SIG-M5 (cell line): Measurements from ENCODE around the gene DDX19B.
A peak's percentile ranks its signal among the peaks of the same experiment; 100 is the strongest.
"Not testable (repeated sequence)": the region's sequence is repeated elsewhere in the genome, so short reads cannot be mapped to it uniquely, and the experiment has no call there.

ENCODE experiments used
- DNase-seq: peaks from one replicate; lab custom pipeline; 2025; lab: John Stamatoyannopoulos, UW

DDX19B gene

DNA sequence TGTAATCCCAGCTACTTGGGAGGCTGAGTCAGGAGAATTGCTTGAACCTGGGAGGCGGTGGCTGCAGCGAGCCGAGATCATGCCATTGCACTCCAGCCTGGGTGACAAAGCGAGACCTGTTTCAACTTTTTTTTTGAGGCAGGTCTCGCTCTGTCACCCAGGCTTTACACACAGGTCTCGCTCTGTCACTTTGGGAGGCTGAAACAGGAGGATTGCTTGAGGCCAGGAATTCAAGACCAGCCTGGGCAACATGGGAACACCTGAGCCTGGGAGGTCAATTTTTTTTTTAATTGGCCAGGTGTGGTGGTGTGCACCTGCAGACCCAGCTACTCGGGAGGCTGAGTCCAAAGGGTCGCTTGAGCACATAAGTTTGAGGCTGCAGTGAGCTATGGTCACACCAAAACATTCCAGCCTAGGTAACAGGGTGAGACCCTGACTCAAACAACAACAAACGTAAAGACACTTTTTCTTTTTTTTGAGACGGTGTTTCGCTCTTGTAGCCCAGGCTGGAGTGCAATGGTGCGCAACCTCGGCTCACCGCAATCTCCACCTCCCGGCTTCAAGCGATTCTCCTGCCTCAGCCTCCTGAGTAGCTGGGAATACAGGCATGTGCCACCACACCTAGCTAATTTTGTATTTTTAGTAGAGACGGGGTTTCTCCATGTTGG is 11.5 kb upstream of the DDX19B start:
- DNase-seq: not testable (repeated sequence)

DNA sequence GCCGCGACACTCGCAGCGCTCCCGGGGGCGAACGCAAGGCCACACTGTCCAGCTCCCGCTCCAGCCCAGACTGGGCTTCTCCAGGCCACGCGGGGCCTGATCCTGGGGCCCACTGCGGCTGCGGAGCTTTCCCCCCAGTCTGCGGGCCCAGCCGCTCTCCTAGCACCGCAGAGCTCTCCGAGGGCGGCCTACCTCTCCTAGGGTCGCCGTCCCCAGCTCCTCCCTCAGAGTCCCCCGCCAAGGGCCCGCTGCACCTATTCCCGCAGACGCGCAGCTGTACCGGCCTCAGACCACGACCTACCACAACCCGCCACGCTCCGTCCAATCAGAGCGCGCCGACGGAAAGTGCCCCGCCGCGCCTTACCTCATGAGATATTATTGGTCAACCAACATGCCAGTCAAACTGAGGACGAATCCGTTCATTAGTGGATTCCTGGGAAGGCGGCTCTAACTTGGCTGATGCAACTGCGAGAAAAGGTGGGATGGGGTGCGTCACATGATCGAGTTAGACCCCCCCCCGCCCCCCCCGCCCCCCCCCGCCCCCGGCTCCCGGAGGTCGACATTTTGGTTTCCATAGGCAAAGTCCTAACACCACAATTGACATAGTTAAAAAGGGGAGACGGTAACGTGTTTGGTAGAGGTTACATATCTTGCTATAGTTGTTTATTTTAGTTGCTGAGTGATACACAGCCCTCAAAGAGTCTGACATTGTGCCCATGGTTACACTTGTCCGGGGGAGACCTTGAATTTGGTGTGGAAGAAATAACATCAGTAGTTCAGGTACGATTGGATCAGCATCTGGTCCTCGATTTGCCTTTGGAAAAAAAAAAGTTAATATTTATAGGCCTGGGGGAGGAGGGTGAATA is 9.5 kb upstream of the DDX19B start, which contains the start of gene AARS1:
Gene AARS1 (minus strand): TSS at position 278 of the 866 bp plus-strand sequence. CDS start 6,743 bp downstream, outside the sequence.
- DNase-seq: peak; percentile 86

DNA sequence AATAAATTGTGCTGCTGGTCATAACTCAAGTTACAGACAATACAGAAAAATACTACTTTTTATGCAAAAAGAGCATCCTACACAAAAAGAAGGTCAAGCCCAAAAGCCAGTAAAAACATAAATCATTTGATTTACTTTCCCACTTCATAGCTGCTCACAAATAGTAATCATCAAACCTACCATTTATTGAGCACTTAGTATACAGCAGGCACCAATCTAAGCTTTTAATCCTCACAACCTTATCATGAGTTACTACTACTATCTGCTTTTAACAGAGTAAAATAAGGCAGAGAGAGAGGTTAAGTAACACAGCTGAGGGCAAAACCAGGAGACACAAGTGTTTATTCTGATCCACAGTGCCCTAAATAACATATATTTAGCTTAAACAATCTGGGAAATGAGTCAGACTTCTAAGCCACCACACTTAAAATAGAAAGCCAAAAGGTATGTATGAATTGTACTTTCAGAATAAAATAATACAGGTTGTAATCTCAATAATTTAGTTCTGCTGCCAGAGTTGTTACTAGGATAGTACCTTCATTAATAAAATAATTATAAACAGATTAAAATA is 8.0 kb upstream of the DDX19B start:
- DNase-seq: no peak

DNA sequence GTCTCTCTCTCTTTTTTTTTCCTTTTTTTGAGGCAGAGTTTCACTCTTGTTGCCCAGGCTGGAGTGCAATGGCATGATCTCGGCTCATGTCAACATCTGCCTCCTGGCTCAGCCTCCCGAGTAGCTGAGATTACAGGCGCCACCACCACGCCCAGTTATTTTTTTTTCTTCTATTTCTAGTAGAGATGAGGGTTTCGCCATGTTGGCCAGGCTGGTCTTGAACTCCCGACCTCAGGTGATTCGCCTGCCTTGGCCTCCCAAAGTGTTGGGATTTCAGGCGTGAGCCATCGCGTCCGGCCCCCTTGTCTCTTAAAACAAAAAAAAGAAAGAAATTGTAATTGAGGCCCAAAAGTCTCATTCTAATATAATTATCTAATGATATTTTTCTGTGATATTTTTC is 6.8 kb upstream of the DDX19B start:
- not testable (repeated sequence) for DNase-seq

DNA sequence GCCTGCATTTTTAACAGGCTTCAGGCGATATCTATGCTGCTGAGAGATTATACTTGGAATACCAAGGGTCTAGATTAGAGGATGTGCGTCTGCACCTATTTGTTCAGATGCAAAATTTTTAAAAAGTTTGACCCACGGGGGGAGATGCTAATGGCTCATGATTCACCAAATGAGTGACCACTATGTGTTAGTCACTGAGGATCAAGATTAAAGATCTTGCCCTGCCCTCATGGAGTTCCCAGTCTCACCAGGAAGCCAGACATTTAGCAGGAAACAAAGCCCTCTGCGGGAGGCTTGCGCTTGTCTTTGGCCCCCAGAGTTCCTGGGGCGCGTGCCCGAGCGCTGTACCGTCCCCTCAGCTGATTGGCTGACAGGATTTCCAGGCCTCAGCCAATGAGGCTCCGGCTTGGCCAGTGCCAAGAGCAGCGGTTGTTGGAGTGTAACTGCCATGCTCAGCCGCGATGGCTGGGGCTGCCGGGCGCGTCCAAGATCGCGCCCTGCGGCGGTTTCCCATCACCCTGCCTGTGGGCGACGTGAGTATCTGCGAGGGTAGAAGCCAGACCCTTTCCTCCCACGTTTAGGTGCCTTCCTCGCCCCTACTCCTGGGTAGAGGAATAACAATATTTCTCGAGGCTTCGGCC is 4.5 kb upstream of the DDX19B start:
- no peak for DNase-seq

DNA sequence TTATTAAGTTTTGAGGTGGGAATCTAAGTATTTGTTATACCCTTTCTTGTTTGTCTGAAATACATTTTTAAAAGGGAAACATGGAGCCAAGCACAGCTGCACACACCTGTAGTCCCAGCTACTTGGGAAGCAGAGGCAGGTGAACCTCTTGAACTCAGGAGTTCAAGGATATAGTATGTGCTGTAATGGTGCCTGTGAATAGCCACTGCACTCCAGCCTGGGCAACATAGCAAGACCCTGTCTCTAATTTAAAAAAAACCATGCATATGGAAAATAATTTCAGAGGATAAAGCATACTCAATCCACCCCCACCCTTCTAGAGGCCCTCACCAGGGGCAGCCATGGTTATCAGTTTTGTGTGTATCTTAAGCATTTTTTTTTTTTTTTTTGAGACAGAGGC is 3.4 kb upstream of the DDX19B start:
- no peak for DNase-seq

DNA sequence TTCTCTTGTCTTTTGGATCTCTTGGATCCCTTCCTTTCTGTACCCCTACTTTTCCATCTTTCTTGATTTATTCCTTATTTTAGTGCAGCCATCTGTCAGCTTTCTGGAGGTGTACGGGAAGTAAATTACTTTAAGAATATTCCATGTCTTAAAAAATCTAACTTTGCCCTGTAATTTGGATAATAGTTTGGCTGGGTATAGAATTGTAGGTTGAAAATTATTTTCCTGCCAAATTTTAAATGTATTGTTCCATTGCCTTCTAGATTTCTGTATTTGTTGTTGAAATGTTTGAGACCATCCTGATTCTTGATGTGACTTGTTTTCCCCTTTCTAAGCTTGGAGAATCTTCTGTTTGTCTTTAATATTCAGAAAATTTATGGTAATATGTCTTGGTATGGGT is 2.1 kb downstream of the DDX19B start:
- no peak for DNase-seq

DNA sequence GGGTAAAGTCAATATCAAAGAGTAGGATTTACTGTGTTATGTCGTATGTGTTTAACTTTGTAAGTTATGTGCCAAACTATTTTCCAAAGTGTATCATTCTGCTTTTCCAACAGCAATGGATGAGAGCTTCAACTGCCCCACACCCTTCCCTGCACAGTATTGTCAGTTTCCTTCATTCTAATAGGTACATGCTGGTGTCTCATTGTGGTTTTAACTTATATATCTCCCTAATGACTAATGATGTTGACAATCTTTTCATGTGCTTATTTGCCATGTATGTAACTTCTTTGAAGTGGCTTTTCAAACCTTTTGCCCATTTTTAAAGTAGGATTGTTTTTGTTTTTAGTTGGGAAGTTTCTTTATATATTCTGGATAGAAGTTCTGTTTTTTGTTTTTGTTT is 3.8 kb downstream of the DDX19B start:
- DNase-seq: no peak

DNA sequence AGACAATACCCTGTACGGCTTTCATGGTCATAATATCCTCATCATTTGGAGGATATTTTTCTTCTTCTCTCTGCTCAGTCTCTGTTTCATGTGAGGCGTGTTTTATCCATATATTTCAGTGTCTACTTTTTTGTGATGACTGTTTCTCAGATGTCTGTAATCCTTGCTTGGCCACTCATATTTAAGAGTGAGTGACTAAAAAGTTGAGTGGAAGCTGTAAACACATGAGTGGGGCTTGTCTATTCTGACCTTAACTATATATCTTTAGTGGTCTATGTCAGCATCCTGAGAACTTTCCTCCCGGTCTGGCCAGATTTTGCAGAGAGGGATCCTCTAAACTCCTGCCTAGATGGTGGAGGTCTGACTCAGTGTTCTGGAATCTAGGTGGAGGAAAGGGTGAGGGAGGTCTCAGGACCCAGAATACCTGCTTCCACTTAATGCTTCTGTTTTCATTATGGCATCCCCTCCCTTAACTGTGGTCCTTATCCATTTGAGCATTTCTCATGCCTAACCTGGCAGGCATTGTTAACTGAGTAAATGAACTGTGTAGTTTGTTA is 6.0 kb downstream of the DDX19B start:
- no peak for DNase-seq

DNA sequence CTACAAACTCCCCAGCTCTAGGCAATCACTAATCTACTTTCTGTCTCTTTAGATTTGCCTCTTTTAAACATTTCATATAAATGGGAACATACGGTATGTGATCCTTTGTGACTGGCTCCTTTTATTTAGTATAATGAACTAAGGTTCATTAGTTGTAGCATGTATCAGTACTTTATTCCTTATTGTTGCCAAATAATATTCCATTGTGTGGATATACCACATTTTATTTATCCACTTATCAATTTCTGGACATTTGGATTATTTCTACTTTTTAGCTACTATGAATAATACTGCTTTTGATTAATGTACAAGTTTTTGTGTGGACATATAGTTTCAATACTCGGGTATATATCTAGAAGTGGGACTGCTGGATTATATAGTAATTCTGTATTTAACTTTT is 7.9 kb downstream of the DDX19B start:
- DNase-seq: no peak

DNA sequence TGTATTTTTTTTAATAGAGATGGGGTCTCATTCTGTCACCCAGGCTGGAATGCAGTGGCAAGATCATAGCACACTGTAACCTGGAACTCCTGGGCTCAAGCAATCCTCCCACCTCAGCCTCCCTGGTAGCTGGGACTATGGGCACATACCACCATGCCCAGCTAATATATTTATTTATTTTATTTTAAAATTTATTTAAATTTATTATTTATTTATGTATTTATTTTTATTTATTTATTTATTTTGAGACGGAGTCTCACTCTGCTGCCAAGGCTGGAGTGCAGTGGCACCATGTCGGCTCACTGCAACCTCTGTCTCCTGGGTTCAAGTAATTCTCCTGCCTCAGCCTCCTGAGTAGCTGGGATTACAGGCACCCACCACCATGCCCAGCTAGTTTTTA is 8.7 kb downstream of the DDX19B start:
- not testable (repeated sequence) for DNase-seq

DNA sequence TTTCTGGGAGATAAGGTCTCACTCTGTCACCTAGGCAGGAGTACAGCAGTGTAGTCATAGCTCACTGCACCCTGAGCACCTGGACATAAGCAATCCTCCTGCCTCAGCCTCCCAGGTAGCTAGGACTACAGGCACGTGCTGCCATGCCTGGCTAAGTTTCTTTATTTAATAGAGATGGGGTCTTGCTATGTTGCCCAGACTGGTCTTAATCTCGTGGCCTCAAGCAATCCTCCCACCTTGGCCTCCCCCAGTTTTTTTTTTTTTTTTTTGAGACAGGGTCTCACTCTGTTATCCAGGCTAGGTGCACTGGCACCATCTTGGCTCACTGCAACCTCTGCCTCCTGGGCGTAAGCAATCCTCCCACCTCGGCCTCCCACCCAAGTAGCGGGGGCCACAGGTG is 21.1 kb downstream of the DDX19B start:
- no peak for DNase-seq

DNA sequence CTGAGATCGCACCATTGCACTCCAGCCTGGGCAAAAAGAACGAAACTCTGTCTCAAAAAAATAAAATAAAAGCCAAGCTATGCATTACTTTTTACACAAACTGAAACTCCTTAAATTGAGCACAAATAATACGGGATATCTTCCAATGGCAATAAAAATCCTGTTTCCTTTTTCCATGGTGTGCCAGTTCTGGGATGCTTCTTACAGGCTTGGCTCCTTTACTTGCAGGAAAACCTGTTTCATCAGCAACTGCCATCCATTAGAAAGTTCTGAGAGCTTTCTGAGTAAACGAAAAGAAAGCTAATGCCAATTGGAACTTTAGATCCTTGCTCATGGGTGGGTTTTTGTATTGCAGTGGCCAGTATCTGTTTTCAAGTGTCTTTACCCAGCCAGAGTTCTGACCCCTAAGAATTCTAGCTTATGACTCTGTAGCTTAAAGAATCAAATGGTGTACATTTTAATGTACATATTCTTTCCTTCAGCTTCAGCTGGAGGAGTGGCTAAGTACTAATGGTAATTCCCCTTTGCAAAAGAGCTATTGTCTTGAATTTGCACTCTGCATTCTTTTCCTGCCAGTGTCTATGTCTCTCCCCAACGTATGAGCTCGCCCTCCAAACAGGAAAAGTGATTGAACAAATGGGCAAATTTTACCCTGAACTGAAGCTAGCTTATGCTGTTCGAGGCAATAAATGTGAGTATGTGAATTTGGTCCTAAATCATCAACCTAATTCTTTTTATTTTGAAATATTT is 26.2 kb downstream of the DDX19B start:
- no peak for DNase-seq

DNA sequence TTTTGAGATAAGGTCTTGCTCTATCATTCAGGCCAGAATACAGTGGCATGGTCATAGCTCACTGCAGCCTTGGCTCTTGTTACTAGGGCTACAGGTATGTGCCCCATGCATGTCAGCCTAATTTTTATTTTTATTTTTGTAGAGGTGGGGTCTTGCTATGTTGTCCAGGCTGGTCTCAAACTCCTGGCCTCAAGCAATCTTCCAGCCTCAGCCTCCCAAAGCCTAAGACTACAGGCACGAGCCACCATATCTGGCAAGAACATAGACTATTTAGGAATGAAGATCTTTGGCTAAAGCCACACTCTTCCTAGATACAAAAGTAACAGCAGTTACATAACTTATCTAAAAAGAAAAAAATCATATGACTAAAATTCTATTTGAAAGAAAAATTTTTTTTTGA is 32.1 kb downstream of the DDX19B start:
- DNase-seq: no peak

DNA sequence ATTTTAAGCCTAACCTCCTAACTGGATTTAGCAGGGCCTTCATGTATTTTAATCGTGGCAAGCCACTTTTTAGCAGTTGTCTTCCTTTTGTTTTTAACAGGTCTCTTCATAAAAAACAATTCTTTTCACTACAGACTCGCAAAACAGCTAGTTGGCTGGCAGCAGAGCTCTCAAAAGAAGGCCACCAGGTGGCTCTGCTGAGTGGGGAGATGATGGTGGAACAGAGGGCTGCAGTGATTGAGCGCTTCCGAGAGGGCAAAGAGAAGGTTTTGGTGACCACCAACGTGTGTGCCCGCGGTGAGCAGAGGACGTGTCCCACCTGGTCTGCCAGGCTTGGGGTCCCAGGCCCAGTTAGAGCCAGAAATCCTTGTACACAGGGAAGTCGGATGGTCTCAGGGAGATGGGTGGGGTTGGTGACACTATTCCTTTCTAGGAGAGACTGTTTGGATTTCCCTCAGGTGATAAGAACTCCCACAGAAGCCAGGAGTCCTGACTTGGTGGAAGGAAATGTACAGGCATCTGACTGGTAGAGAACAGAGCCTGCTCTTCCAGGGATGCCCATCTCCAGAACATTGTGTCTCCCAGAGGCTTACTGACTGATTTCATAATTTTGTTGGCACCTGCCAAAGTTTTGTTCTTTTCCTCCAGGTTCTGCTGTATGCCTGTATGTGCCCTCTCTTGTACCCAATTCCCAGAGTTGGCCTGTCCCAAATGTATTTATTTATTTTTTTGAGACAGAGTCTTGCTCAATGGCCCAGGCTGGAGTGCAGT is 32.8 kb downstream of the DDX19B start:
- DNase-seq: no peak

DNA sequence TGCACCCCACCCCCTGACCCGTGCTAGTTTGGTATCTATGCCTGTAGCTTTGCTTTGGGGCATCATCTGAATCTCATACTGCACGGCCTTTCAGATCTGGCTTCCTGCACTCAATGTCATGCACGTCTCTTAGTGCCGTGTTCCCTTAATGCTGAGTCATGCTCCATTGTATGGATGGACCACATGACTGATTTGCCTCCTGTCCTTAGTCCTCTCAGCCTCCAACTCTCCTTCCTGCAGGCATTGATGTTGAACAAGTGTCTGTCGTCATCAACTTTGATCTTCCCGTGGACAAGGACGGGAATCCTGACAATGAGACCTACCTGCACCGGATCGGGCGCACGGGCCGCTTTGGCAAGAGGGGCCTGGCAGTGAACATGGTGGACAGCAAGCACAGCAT is 33.7 kb downstream of the DDX19B start:
- DNase-seq: not testable (repeated sequence)

DNA sequence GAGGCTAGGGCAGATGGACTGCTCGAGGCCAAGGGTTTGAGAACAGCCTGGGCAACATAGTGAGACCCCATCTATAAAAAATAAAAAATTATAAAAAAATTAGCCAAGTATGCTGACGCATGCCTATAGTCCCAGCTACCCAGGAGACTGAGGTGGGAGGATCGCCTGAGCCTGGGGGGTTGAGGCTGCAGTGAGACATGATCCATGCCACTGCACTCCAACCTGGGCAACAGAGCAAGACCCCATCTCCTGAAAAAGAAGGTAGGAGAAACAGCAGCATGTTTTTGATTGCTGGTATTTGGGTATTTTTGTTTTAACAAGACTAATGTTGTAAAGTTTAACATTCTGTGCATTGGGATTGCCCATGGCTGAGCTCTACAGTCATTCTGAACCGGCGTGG is 38.8 kb downstream of the DDX19B start:
- no peak for DNase-seq

DNA sequence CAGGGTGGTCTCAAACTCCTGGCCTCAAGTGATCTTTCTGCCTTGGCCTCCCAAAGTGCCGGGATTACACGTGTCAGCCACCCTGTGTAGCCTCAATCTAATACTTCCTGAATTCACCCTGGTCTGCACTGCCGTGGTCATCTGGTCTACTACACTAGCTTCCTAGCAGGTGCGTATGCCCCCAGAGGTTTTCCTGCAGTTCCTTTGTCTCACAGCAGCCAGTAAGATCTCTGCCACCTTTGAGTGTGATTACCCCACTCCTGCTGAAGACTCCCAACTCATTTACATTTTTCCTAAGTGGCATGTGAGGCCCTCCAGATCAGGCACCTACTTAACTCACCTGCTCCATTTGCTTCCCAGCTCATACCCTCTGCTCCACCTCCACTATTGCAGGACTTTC is 42.6 kb downstream of the DDX19B start:
- no peak for DNase-seq

DNA sequence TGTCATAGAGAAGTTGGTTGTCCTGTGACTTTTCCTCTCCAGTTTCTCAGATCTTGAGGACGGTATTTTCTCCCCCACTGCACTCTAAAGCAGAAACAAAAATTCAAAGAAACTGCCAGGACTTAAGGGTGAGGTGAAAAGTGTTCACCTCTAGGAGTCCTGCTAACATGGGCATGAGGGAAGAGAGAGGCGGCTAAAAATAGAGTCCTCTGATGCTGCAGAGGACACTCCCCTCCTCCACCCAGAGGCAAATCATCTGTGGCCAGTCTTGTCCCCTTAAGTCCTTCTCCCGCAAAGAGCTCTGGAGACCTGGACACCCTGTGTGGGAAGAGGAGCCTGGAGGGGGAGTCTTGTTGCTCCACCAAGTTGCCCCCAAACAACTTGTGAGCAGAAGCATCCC is 43.0 kb downstream of the DDX19B start:
- DNase-seq: no peak

DNA sequence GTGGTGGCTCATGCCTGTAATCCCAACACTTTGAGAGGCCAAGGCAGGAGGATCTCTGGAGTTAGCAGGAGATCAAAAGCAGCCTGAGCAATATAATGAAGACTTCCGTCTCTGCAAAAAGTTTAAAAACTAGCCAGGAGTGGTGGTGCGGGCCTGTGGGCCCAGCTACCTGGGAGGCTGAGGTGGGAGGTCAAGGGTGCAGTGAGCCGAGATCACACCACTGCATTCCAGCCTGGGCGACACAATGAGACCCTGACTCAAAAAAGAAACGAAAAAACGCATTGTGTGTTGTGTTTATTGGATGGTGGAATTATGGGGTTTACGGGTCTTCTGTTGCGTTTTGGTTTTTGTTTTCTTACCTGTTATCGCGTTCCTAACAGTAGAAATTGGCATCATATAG is 46.9 kb downstream of the DDX19B start:
- DNase-seq: no peak

DNA sequence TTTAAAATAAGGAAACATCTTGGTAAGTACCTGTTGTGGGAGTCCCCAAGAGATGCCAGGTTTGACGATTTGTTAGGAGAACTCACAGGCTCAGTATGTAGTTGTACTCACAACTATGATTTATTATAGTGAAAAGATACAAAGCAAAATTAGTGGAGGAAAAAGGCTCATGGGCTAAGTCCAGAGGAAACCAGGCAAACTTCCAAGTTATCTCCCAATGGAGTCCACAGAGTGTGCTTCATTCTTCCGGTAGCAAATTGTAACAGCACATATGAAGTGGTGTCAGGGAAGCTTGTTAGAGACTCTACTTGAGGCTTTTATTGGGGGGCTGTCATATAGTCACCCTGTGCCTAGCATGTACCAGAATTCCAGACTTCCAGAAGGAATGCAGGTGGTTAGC is 50.0 kb downstream of the DDX19B start:
- no peak for DNase-seq
